ENCODE measurements around the gene ADARB1. TPM values are rescaled to one million over a fixed set of nuclear protein-coding genes. Genes with fewer than 3 reads are reported as not detected.

The ADARB1 gene
- total and polyA plus RNA-seq, 2 of the 8 experiments (the other 6 are each of a cell fraction or from before 2014, with no cell fraction given) = 4.7 to 14.9 TPM

DNA sequence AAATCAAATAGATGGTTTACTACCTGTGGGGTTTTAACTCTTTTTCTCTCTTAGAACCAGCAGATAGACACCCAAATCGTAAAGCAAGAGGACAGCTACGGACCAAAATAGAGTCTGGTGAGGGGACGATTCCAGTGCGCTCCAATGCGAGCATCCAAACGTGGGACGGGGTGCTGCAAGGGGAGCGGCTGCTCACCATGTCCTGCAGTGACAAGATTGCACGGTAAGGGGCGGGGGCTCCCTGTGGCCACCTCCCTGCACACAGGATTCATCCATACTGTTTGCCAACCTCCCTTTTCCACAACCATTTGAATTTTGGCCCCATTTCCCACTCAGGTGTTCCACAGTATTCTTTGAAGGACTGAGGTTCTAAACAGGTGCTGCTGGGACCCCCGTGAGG, 110.5 kb downstream of the ADARB1 start:
- H2BK20ac ChIP-seq (ENCODE audit: low read length) = no peak overlapping the region
- H3K23ac ChIP-seq (ENCODE audit: insufficient read length) = no peak overlapping the region
- no peak overlapping the region for H2BK5ac ChIP-seq (ENCODE audit: low read depth, low read length)
- H2AK5ac ChIP-seq (ENCODE audit: low read depth, low read length) = no peak overlapping the region
- H3K27me3 ChIP-seq (replicated peaks in 1 of 4; ENCODE audit: control insufficient read depth in 3 of 4, extremely low read depth in 1 of 4, insufficient read depth in 3 of 4, low read length in 3 of 4) = no peaks in the 10 kb centered on the region
- H4K5ac ChIP-seq (ENCODE audit: insufficient read length, low read depth, low read length) = no peak overlapping the region
- TF ChIP-seq YY1 (IDR thresholded peaks at IDR 0.05; ENCODE audit: low read depth, low read length) = no peak
- TF ChIP-seq HDAC6 (IDR thresholded peaks at IDR 0.05; ENCODE audit: low read depth, low read length) = no peak
- TF ChIP-seq RXRA (IDR thresholded peaks at IDR 0.05; ENCODE audit: insufficient read depth, low read depth, low read length) = no peak
- no peak for TF ChIP-seq TAF1 (IDR thresholded peaks at IDR 0.05; ENCODE audit: low read depth, low read length)
- no peak for TF ChIP-seq ZNF274 (IDR thresholded peaks at IDR 0.05; ENCODE audit: borderline replicate concordance, extremely low read depth, low read length)
- H3K9ac ChIP-seq (replicated peaks in 1 of 4; ENCODE audit: extremely low read depth in 1 of 4, low read depth in 3 of 4, low read length in 3 of 4) = no peak overlapping the region
- H3K4ac ChIP-seq (replicated peaks; ENCODE audit: insufficient read length, low read depth, low read length) = no peak overlapping the region
- H4K20me1 ChIP-seq (replicated peaks in 1 of 2; ENCODE audit: control insufficient read depth in 1 of 2, insufficient read depth in 2 of 2, low read length in 2 of 2) = no peaks in the 10 kb centered on the region
- no peak overlapping the region for H4K91ac ChIP-seq (replicated peaks; ENCODE audit: insufficient read length, low read length)
- H3K36me3 ChIP-seq (ENCODE audit: control insufficient read depth in 2 of 4, insufficient read depth in 4 of 4, low read length in 3 of 4) = peaks cover 0 to 11% (median 5%) of the 10 kb centered on the region in 4 experiments; a peak in 4 of 8 replicates
- 92% methylated on average over 11 of the region's 11 CpGs; no CpG with 5 or more reads in 1 of the 2 experiments for WGBS, 2 experiments (ENCODE audit: extremely low coverage in 1 of 2, insufficient coverage in 1 of 2, insufficient read length in 1 of 2, insufficient replicate concordance in 2 of 2, low coverage in 1 of 2, low lambda C conversion rate in 2 of 2, missing lambda C conversion rate in 1 of 2)
- FAIRE-seq (no peak), DNase-seq (ENCODE audit: low read depth in 1 of 2, low spot score in 2 of 2) (no peak)
- H2AFZ ChIP-seq (ENCODE audit: low read length) = no peak overlapping the region
- H3K9me3 ChIP-seq (ENCODE audit: insufficient read depth in 2 of 2, low read depth in 1 of 2, low read length in 1 of 2) = peaks cover 7 to 10% of the 10 kb centered on the region in 2 experiments
- no peaks in the 10 kb centered on the region for H3K23me2 ChIP-seq (ENCODE audit: low read depth, low read length)
- ChIA-PET CTCF (ENCODE audit: partially characterized antibody) (no interaction called here), POLR2A (ENCODE audit: partially characterized antibody) (interaction anchor here (0.7 kb wide), 1 partner anchor 218 kb away, joined by 5 read pairs; no protein-coding TSS in a partner anchor)
- H3K14ac ChIP-seq (ENCODE audit: insufficient read length) = no peak overlapping the region
- no peak overlapping the region for H3K27ac ChIP-seq (ENCODE audit: low read depth, low read length)
- no peak overlapping the region for H2BK15ac ChIP-seq (ENCODE audit: low read length)
- no peak overlapping the region for H3K56ac ChIP-seq (replicated peaks; ENCODE audit: insufficient read length, low read depth, low read length)
- no peaks in the 10 kb centered on the region for H3K79me2 ChIP-seq (ENCODE audit: control insufficient read depth in 1 of 2, insufficient read depth in 2 of 2, low read length in 2 of 2)
- no peak overlapping the region for H2BK120ac ChIP-seq (replicated peaks; ENCODE audit: low read depth, low read length)
- H3K79me1 ChIP-seq (ENCODE audit: low read depth, low read length) = no peaks in the 10 kb centered on the region
- no peak overlapping the region for H4K8ac ChIP-seq (ENCODE audit: extremely low read depth, insufficient read depth, low read length)
- no peak overlapping the region for H3K18ac ChIP-seq (ENCODE audit: extremely low read depth, low read length)
- H3K4me2 ChIP-seq (ENCODE audit: insufficient read depth in 1 of 2, low read depth in 2 of 2, low read length in 2 of 2) = no peak overlapping the region
- H2BK12ac ChIP-seq (ENCODE audit: low read depth, low read length) = no peak overlapping the region
- H3K4me3 ChIP-seq (ENCODE audit: extremely low read depth in 1 of 4, insufficient read depth in 2 of 4, low read depth in 3 of 4, low read length in 4 of 4) = no peak overlapping the region
- H3K4me1 ChIP-seq (replicated peaks in 1 of 4; ENCODE audit: control insufficient read depth in 3 of 4, insufficient read depth in 4 of 4, low read length in 3 of 4) = peaks cover 0 to under 1% (median 0%) of the 10 kb centered on the region in 4 experiments; a peak in 1 of 7 replicates

Measured in H1 (cell line).